ENCODE results near the gene SLC66A3.
A peak's percentile ranks its signal among the peaks of the same experiment; 100 is the strongest.

Gene SLC66A3

GRCh38 chr2:11155381-11156035 is at the start of gene SLC66A3:
SLC66A3 (plus strand) TSS chr2:11155467; CDS start chr2:11155547, 80 bp downstream.
- DNase-seq (ENCODE audit: low spot score), result peak; percentile 93

- DNase-seq (ENCODE audit: low spot score), result no peak
These were observed 46.3 kb upstream of the SLC66A3 start for GRCh38 chr2:11109002-11109401.

GRCh38 chr2:11112870-11113428 is 42.3 kb upstream of the SLC66A3 start:
- DNase-seq (ENCODE audit: low spot score), result no peak

- DNase-seq (ENCODE audit: low spot score), result no peak
These were observed 37.5 kb upstream of the SLC66A3 start for GRCh38 chr2:11117776-11118175.

- DNase-seq (ENCODE audit: low spot score), result no peak
These were observed 36.5 kb upstream of the SLC66A3 start for GRCh38 chr2:11118761-11119160.

- no peak for DNase-seq (ENCODE audit: low spot score)
These were observed 34.0 kb upstream of the SLC66A3 start for GRCh38 chr2:11121099-11121822.

- DNase-seq (ENCODE audit: low spot score), result no peak
These were observed 33.5 kb upstream of the SLC66A3 start for GRCh38 chr2:11121823-11122155.

GRCh38 chr2:11122380-11122779 is 32.9 kb upstream of the SLC66A3 start:
- DNase-seq (ENCODE audit: low spot score), result no peak

- DNase-seq (ENCODE audit: low spot score), result no peak
These were observed 32.1 kb upstream of the SLC66A3 start for GRCh38 chr2:11123001-11123809.

- DNase-seq (ENCODE audit: low spot score), result peak; percentile 56
These were observed 31.2 kb upstream of the SLC66A3 start for GRCh38 chr2:11123856-11124759.

GRCh38 chr2:11124760-11125068 is 30.6 kb upstream of the SLC66A3 start:
- no peak for DNase-seq (ENCODE audit: low spot score)

- DNase-seq (ENCODE audit: low spot score), result no peak
These were observed 27.5 kb upstream of the SLC66A3 start for GRCh38 chr2:11127761-11128160.

GRCh38 chr2:11128243-11128951 is 26.9 kb upstream of the SLC66A3 start:
- no peak for DNase-seq (ENCODE audit: low spot score)

GRCh38 chr2:11129598-11130449 is 25.4 kb upstream of the SLC66A3 start:
- DNase-seq (ENCODE audit: low spot score), result peak; percentile 70

GRCh38 chr2:11131166-11131920 is 23.9 kb upstream of the SLC66A3 start:
- no peak for DNase-seq (ENCODE audit: low spot score)

GRCh38 chr2:11132036-11132671 is 23.1 kb upstream of the SLC66A3 start:
- no peak for DNase-seq (ENCODE audit: low spot score)

GRCh38 chr2:11133238-11133935 is 21.9 kb upstream of the SLC66A3 start:
- DNase-seq (ENCODE audit: low spot score), result no peak

GRCh38 chr2:11133936-11134320 is 21.3 kb upstream of the SLC66A3 start:
- no peak for DNase-seq (ENCODE audit: low spot score)

All from LoVo (cell line).